ENCODE data around the gene COPS7B. TPM values are rescaled to one million over a fixed set of nuclear protein-coding genes. Genes with fewer than 3 reads are reported as not detected.
A peak's percentile ranks its signal among the peaks of the same experiment; 100 is the strongest.
"Not testable (repeated sequence)": the region's sequence is repeated elsewhere in the genome, so short reads cannot be mapped to it uniquely, and the experiment has no call there.

Gene COPS7B
- polyA plus RNA-seq (2013, experiment 1 of 2; ENCODE audit: insufficient read length), result 42.2 TPM
- 41.7 TPM for polyA plus RNA-seq (2013, experiment 2 of 2; ENCODE audit: insufficient read length)

- DNase-seq, result peak; percentile 85
Observed at GRCh38 chr2:231786177-231786916, at the start of gene COPS7B. COPS7B (plus strand) TSS chr2:231786445; CDS start chr2:231788571, 2,126 bp downstream.

- DNase-seq, result no peak
Observed at GRCh38 chr2:231737761-231738160, 48.5 kb upstream of the COPS7B start.

- DNase-seq, result no peak
Observed at GRCh38 chr2:231743376-231744116, 42.7 kb upstream of the COPS7B start.

GRCh38 chr2:231745303-231746038 lies 40.8 kb upstream of the COPS7B start:
- DNase-seq, result no peak

GRCh38 chr2:231748153-231748896 lies 37.9 kb upstream of the COPS7B start:
- not testable (repeated sequence) for DNase-seq

- DNase-seq, result not testable (repeated sequence)
Observed at GRCh38 chr2:231749016-231749415, 37.2 kb upstream of the COPS7B start.

GRCh38 chr2:231751042-231751815 lies 35.0 kb upstream of the COPS7B start:
- DNase-seq, result no peak

GRCh38 chr2:231752061-231752460 lies 34.2 kb upstream of the COPS7B start:
- DNase-seq, result no peak

- DNase-seq, result no peak
Observed at GRCh38 chr2:231761735-231762134, 24.5 kb upstream of the COPS7B start.

- no peak for DNase-seq
Observed at GRCh38 chr2:231764124-231764523, 22.1 kb upstream of the COPS7B start.

GRCh38 chr2:231764760-231765159 lies 21.5 kb upstream of the COPS7B start:
- DNase-seq, result peak; percentile 46

- no peak for DNase-seq
Observed at GRCh38 chr2:231765496-231765929, 20.7 kb upstream of the COPS7B start.

GRCh38 chr2:231769170-231770136 lies 16.8 kb upstream of the COPS7B start:
- DNase-seq, result no peak

GRCh38 chr2:231780123-231780908 lies 5.9 kb upstream of the COPS7B start:
- DNase-seq, result no peak

GRCh38 chr2:231780909-231781797 lies 5.1 kb upstream of the COPS7B start, which contains the start of gene PDE6D:
PDE6D (minus strand) TSS chr2:231781282; CDS start chr2:231781114, 168 bp downstream.
- DNase-seq, result peak; percentile 99

GRCh38 chr2:231781798-231782726 lies 4.2 kb upstream of the COPS7B start:
- DNase-seq, result peak; percentile 18

- DNase-seq, result no peak
Observed at GRCh38 chr2:231785413-231785812, 832 bp upstream of the COPS7B start.
